HEK293 (cell line): ENCODE data around the gene ANXA1.
A peak's percentile ranks its signal among the peaks of the same experiment; 100 is the strongest.

Source experiments
- CTCF ChIA-PET: fragments of 350-600 bp; formaldehyde crosslinking; extraction: SDS; loops from one replicate; lab custom pipeline; 2021; ENCODE audit warnings: antibody characterized with exemption; lab: Yijun Ruan, JAX
- POLR2A ChIA-PET: fragments of 300-600 bp; formaldehyde crosslinking; extraction: SDS; loops from one replicate; lab custom pipeline; 2020; ENCODE audit warnings: antibody characterized with exemption, inconsistent platforms; lab: Yijun Ruan, JAX
- H3K27ac ChIP-seq: fragments of 200-500 bp; sonication (Bioruptor generic); 2 replicates; pipeline ENCODE4 v1.5.1; 2014; ENCODE audit warnings: low read depth, low read length, control low read depth, inconsistent platforms; ENCODE audit errors: extremely low read depth
- H3K36me3 ChIP-seq, 2 experiments: fragments of 200-500 bp in 1 of 2; sonication (Bioruptor generic) in 1 of 2; 1 replicate in 1 of 2; 2 replicates in 1 of 2; pipeline ENCODE4 v1.5.1; 2014 to 2017; ENCODE audit warnings: inconsistent platforms in 2 of 2, low read length in 2 of 2; ENCODE audit not compliant: control insufficient read depth in 2 of 2, insufficient read depth in 1 of 2
- H3K4me1 ChIP-seq: fragments of 200-500 bp; sonication (Bioruptor generic); 2 replicates; pipeline ENCODE4 v1.5.1; 2014; ENCODE audit warnings: mild to moderate bottlenecking, low read length, inconsistent platforms; ENCODE audit not compliant: control insufficient read depth, insufficient read depth
- H3K4me3 ChIP-seq: 2 replicates; pipeline ENCODE4 v1.5.1; 2011; ENCODE audit warnings: low read depth, mild to moderate bottlenecking, control low read depth, low read length, moderate library complexity
- H3K9me3 ChIP-seq: fragments of 200-500 bp; sonication (Bioruptor generic); 2 replicates; pipeline ENCODE4 v1.5.1; 2014; ENCODE audit warnings: low read depth, low read length, inconsistent platforms; ENCODE audit not compliant: control insufficient read depth, insufficient read depth
- FEZF1 ChIP-seq: fragments of 450-650 bp; formaldehyde crosslinking; IDR thresholded peaks from 2 replicates; pipeline ENCODE4 v1.5.1; 2016; ENCODE audit warnings: missing biosample characterization, missing genetic modification characterization
- GLIS1 ChIP-seq: fragments of 450-650 bp; formaldehyde crosslinking; IDR thresholded peaks from 2 replicates; pipeline ENCODE4 v1.5.1; 2016; ENCODE audit warnings: missing biosample characterization, missing genetic modification characterization
- KLF1 ChIP-seq: fragments of 450-650 bp; formaldehyde crosslinking; IDR thresholded peaks from 2 replicates; pipeline ENCODE4 v1.5.1; 2016; ENCODE audit warnings: missing biosample characterization, missing genetic modification characterization
- OSR2 ChIP-seq: fragments of 450-650 bp; formaldehyde crosslinking; IDR thresholded peaks from 2 replicates; pipeline ENCODE4 v1.5.1; 2016; ENCODE audit warnings: missing biosample characterization, missing genetic modification characterization
- SCRT1 ChIP-seq: fragments of 450-650 bp; formaldehyde crosslinking; IDR thresholded peaks from 2 replicates; pipeline ENCODE4 v1.5.1; 2016; ENCODE audit warnings: missing biosample characterization, missing genetic modification characterization, borderline replicate concordance
- SP7 ChIP-seq: fragments of 450-650 bp; formaldehyde crosslinking; IDR thresholded peaks from 2 replicates; pipeline ENCODE4 v1.5.1; 2016; ENCODE audit warnings: missing biosample characterization, missing genetic modification characterization
- YY1 ChIP-seq: fragments of 450-650 bp; formaldehyde crosslinking; IDR thresholded peaks from 2 replicates; pipeline ENCODE4 v1.5.1; 2018; ENCODE audit warnings: missing biosample characterization, missing genetic modification characterization
- ZBTB7A ChIP-seq: fragments of 450-650 bp; formaldehyde crosslinking; IDR thresholded peaks from 2 replicates; pipeline ENCODE4 v1.5.1; 2016; ENCODE audit warnings: low read depth, missing biosample characterization, missing genetic modification characterization
- ZEB2 ChIP-seq: fragments of 450-650 bp; formaldehyde crosslinking; IDR thresholded peaks from 2 replicates; pipeline ENCODE4 v1.5.1; 2016; ENCODE audit warnings: missing biosample characterization, missing genetic modification characterization
- ZFP37 ChIP-seq: fragments of 450-650 bp; formaldehyde crosslinking; IDR thresholded peaks from 2 replicates; pipeline ENCODE4 v1.5.1; 2016; ENCODE audit warnings: missing biosample characterization, missing genetic modification characterization
- ZNF239 ChIP-seq: fragments of 450-650 bp; formaldehyde crosslinking; IDR thresholded peaks from 2 replicates; pipeline ENCODE4 v1.5.1; 2016; ENCODE audit warnings: missing biosample characterization, missing genetic modification characterization
- ZNF324 ChIP-seq: fragments of 450-650 bp; formaldehyde crosslinking; IDR thresholded peaks from 2 replicates; pipeline ENCODE4 v1.5.1; 2016; ENCODE audit warnings: missing biosample characterization, missing genetic modification characterization
- ZNF366 ChIP-seq: fragments of 450-650 bp; formaldehyde crosslinking; conservative IDR thresholded peaks from 2 replicates; pipeline ENCODE4 v1.5.1; 2016; ENCODE audit warnings: missing biosample characterization, missing genetic modification characterization
- ZNF555 ChIP-seq: fragments of 450-650 bp; formaldehyde crosslinking; conservative IDR thresholded peaks from 2 replicates; pipeline ENCODE4 v1.5.1; 2017; ENCODE audit warnings: missing biosample characterization, mild to moderate bottlenecking, missing genetic modification characterization, inconsistent platforms
- ZNF776 ChIP-seq: fragments of 450-650 bp; formaldehyde crosslinking; IDR thresholded peaks from 2 replicates; pipeline ENCODE4 v1.5.0; 2017; ENCODE audit warnings: missing biosample characterization, missing genetic modification characterization, borderline replicate concordance
- ZSCAN30 ChIP-seq: fragments of 450-650 bp; IDR thresholded peaks from 2 replicates; pipeline ENCODE4 v1.5.1; 2018; ENCODE audit warnings: missing biosample characterization, mild to moderate bottlenecking, missing genetic modification characterization, moderate library complexity
- TF ChIP-seq, protein P1 (sequence below): fragments of 450-650 bp; formaldehyde crosslinking; IDR thresholded peaks from 2 replicates; pipeline ENCODE4 v1.5.1; 2016; ENCODE audit warnings: missing biosample characterization, missing genetic modification characterization
- TF ChIP-seq, protein P2 (sequence below): fragments of 450-650 bp; formaldehyde crosslinking; IDR thresholded peaks from 2 replicates; pipeline ENCODE4 v1.5.1; 2016; ENCODE audit warnings: missing biosample characterization, missing genetic modification characterization, low read depth
- TF ChIP-seq, protein P3 (sequence below): fragments of 450-650 bp; formaldehyde crosslinking; IDR thresholded peaks from 2 replicates; pipeline ENCODE4 v1.5.1; 2016; ENCODE audit warnings: missing biosample characterization, missing genetic modification characterization
- TF ChIP-seq, protein P4 (sequence below): fragments of 450-650 bp; IDR thresholded peaks from 2 replicates; pipeline ENCODE4 v1.5.1; 2018; ENCODE audit warnings: missing biosample characterization, mild to moderate bottlenecking, missing genetic modification characterization
- TF ChIP-seq, protein P5 (sequence below): fragments of 450-650 bp; formaldehyde crosslinking; IDR thresholded peaks from 2 replicates; pipeline ENCODE4 v1.5.1; 2017; ENCODE audit warnings: missing biosample characterization, mild to moderate bottlenecking, missing genetic modification characterization, moderate library complexity
- TF ChIP-seq, protein P6 (sequence below): fragments of 450-650 bp; formaldehyde crosslinking; IDR thresholded peaks from 2 replicates; pipeline ENCODE4 v1.5.1; 2017; ENCODE audit warnings: missing biosample characterization, missing genetic modification characterization

ANXA1 gene

DNA sequence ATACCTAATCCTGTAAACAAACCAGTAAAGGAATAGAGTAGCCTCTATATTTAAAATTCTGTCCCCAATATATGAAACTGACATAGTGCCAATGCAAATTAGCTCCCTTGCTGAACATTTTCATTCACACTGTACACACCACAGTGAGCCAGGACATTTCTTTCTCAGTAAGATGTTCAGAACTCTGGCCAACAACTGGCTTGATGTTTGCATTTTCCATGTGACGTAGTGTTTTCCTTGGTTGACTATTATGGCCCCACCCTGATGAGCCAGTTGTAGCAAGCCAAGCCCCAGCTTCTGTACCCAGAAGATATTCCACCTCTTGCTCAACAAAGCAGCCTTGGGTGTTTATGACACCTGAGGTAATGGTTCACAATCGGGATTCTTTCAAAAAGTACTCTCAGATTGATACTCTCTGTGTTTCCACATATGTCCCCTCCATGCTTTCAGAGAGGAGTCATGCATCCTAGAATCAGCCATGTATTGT lies 17.7 kb upstream of the ANXA1 start (continued):
- TF ChIP-seq, protein P1, sequence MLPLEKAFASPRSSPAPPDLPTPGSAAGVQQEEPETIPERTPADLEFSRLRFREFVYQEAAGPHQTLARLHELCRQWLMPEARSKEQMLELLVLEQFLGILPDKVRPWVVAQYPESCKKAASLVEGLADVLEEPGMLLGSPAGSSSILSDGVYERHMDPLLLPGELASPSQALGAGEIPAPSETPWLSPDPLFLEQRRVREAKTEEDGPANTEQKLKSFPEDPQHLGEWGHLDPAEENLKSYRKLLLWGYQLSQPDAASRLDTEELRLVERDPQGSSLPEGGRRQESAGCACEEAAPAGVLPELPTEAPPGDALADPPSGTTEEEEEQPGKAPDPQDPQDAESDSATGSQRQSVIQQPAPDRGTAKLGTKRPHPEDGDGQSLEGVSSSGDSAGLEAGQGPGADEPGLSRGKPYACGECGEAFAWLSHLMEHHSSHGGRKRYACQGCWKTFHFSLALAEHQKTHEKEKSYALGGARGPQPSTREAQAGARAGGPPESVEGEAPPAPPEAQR = no peak
- no peak for TF ChIP-seq ZNF239 (tag by site-specific recombination)

DNA sequence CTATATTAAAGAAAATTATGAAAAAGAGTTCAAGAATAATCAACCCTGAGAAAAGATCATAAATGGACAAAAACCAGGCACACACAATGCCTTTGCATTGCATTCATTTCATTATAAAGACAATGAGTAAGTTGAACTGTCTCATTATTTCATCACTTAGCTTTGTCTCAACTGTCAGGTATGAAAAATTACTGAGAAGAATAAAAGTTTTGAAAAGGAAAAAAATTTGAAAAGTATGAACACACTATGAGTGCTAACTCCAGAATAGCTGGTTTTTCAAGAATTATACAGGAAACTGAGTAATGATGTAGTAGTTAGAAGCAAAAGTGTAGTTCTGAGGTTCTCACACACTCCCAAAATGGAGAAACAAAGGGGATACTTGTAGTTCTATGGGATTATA lies 16.3 kb upstream of the ANXA1 start:
- Histone ChIP-seq H3K9me3 (no peaks in the 10 kb centered on the region), H3K4me1 (no peaks in the 10 kb centered on the region; the same call in 1 of the 2 replicates), H3K27ac (no peak overlapping the region), H3K36me3 (no peaks in the 10 kb centered on the region)
- ChIA-PET POLR2A (no interaction called here), CTCF (interaction anchor here (0.6 to 1.4 kb wide), 5 partner anchors 16 to 348 kb away, joined by 3 to 5 read pairs (median 3); partner anchors contain the start of gene ANXA1)
- no peak for TF ChIP-seq ZNF555 (tag by site-specific recombination)
- TF ChIP-seq ZBTB7A (tag by site-specific recombination) = no peak
- TF ChIP-seq, all 188 proteins: peak for 0
- no peak overlapping the region for H3K4me3 ChIP-seq

DNA sequence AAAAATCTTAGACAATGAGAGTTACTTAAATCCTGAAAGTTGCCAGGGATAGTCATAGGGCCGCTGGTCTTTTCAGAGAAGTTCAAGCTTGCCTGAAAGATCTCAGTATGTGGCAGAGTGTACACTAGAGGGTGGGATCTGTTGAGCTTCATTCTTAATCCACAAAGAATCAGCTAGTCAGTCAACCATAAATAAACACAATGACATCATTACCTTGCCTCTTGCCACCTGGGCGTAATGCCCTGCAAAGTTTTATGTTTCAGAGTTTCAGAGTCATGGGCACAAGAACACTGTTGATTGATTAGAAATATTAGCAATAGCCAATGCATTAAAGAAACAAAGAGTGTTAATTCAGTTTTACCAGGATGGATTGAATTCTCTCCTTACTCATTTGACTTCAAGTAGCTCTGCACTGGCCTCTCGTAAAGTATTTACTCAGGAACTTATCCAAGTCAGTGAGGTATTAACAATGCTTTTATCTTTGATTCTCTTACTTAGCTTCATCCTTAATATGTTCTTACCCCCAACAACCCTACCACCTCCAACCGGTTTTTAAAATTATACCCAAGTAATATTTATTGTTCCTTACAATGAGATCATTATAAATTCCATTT lies 14.3 kb upstream of the ANXA1 start:
- CTCF ChIA-PET = interaction anchor here (0.7 to 1.6 kb wide), 4 partner anchors 16 to 40 kb away, joined by 3 to 6 read pairs (median 4); no protein-coding TSS in a partner anchor
- H3K4me1 ChIP-seq = no peaks in the 10 kb centered on the region; the same call in 1 of the 2 replicates
- peak overlapping the region; percentile 5; the same call in 1 of the 2 replicates for H3K4me3 ChIP-seq
- no peak overlapping the region for H3K27ac ChIP-seq
- no peaks in the 10 kb centered on the region for H3K36me3 ChIP-seq
- POLR2A ChIA-PET = interaction anchor here (0.6 to 1.5 kb wide), 6 partner anchors 12 to 26 kb away, joined by 3 to 6 read pairs (median 3); no protein-coding TSS in a partner anchor
- no peaks in the 10 kb centered on the region for H3K9me3 ChIP-seq
- 0 out of 2 replicates have a peak, but pooled peaks have one; percentile 31 for TF ChIP-seq KLF1 (tag by site-specific recombination)
- peak; percentile 45 for TF ChIP-seq ZNF366 (tag by site-specific recombination)
- TF ChIP-seq SCRT1 (tag by site-specific recombination) = peak; percentile 21; the same call in 1 of the 2 replicates
- TF ChIP-seq, protein P2, sequence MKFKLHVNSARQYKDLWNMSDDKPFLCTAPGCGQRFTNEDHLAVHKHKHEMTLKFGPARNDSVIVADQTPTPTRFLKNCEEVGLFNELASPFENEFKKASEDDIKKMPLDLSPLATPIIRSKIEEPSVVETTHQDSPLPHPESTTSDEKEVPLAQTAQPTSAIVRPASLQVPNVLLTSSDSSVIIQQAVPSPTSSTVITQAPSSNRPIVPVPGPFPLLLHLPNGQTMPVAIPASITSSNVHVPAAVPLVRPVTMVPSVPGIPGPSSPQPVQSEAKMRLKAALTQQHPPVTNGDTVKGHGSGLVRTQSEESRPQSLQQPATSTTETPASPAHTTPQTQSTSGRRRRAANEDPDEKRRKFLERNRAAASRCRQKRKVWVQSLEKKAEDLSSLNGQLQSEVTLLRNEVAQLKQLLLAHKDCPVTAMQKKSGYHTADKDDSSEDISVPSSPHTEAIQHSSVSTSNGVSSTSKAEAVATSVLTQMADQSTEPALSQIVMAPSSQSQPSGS (tag by site-specific recombination) = peak; percentile 93
- TF ChIP-seq OSR2 = peak; percentile 37; the same call in 1 of the 2 replicates
- TF ChIP-seq, protein P3, sequence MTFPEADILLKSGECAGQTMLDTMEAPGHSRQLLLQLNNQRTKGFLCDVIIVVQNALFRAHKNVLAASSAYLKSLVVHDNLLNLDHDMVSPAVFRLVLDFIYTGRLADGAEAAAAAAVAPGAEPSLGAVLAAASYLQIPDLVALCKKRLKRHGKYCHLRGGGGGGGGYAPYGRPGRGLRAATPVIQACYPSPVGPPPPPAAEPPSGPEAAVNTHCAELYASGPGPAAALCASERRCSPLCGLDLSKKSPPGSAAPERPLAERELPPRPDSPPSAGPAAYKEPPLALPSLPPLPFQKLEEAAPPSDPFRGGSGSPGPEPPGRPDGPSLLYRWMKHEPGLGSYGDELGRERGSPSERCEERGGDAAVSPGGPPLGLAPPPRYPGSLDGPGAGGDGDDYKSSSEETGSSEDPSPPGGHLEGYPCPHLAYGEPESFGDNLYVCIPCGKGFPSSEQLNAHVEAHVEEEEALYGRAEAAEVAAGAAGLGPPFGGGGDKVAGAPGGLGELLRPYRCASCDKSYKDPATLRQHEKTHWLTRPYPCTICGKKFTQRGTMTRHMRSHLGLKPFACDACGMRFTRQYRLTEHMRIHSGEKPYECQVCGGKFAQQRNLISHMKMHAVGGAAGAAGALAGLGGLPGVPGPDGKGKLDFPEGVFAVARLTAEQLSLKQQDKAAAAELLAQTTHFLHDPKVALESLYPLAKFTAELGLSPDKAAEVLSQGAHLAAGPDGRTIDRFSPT (tag by site-specific recombination) = peak; percentile 73
- TF ChIP-seq, protein P4, sequence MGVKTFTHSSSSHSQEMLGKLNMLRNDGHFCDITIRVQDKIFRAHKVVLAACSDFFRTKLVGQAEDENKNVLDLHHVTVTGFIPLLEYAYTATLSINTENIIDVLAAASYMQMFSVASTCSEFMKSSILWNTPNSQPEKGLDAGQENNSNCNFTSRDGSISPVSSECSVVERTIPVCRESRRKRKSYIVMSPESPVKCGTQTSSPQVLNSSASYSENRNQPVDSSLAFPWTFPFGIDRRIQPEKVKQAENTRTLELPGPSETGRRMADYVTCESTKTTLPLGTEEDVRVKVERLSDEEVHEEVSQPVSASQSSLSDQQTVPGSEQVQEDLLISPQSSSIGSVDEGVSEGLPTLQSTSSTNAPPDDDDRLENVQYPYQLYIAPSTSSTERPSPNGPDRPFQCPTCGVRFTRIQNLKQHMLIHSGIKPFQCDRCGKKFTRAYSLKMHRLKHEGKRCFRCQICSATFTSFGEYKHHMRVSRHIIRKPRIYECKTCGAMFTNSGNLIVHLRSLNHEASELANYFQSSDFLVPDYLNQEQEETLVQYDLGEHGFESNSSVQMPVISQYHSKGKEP = no peak
- TF ChIP-seq, protein P5, sequence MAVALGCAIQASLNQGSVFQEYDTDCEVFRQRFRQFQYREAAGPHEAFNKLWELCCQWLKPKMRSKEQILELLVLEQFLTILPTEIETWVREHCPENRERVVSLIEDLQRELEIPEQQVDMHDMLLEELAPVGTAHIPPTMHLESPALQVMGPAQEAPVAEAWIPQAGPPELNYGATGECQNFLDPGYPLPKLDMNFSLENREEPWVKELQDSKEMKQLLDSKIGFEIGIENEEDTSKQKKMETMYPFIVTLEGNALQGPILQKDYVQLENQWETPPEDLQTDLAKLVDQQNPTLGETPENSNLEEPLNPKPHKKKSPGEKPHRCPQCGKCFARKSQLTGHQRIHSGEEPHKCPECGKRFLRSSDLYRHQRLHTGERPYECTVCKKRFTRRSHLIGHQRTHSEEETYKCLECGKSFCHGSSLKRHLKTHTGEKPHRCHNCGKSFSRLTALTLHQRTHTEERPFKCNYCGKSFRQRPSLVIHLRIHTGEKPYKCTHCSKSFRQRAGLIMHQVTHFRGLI (tag by site-specific recombination) = no peak
- peak; percentile 54 for TF ChIP-seq GLIS1 (tag by site-specific recombination)
- TF ChIP-seq, protein P6, sequence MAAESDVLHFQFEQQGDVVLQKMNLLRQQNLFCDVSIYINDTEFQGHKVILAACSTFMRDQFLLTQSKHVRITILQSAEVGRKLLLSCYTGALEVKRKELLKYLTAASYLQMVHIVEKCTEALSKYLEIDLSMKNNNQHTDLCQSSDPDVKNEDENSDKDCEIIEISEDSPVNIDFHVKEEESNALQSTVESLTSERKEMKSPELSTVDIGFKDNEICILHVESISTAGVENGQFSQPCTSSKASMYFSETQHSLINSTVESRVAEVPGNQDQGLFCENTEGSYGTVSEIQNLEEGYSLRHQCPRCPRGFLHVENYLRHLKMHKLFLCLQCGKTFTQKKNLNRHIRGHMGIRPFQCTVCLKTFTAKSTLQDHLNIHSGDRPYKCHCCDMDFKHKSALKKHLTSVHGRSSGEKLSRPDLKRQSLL (tag by site-specific recombination) = no peak
- 0 out of 2 replicates have a peak, but pooled peaks have one; percentile 6 for TF ChIP-seq FEZF1 (tag by site-specific recombination)
- 0 out of 2 replicates have a peak, but pooled peaks have one; percentile 54 for TF ChIP-seq ZSCAN30 (tag by site-specific recombination)
- no peak for TF ChIP-seq ZNF324 (tag by site-specific recombination)
- TF ChIP-seq YY1 = no peak
- TF ChIP-seq ZNF776 (tag by site-specific recombination) = no peak
- peak; percentile 54; the same call in 1 of the 2 replicates for TF ChIP-seq ZEB2 (tag by site-specific recombination)
- peak; percentile 27 for TF ChIP-seq SP7 (tag by site-specific recombination)
- no peak for TF ChIP-seq ZFP37 (tag by site-specific recombination)
